OCI-LY1 (cell line): ENCODE results near the gene ARIH1.

Experiments
- H2AFZ ChIP-seq: fragments of 200-600 bp; sonication (generic), shearing (Covaris generic); 2 replicates; pipeline ENCODE4 v1.6.0; 2014; ENCODE audit warnings: antibody characterized with exemption, mild to moderate bottlenecking, low read length
- H3F3A ChIP-seq: fragments of 200-600 bp; sonication (generic), shearing (Covaris generic); 2 replicates; pipeline ENCODE4 v1.6.0; 2014; ENCODE audit warnings: mild to moderate bottlenecking, antibody characterized with exemption, low read length, moderate library complexity; ENCODE audit not compliant: insufficient read depth
- H3K27ac ChIP-seq: fragments of 200-600 bp; sonication (generic); 2 replicates; pipeline ENCODE4 v1.5.1; 2014; ENCODE audit warnings: low read length, mixed run types, mild to moderate bottlenecking, low read depth; ENCODE audit not compliant: poor library complexity, severe bottlenecking
- H3K27me3 ChIP-seq: fragments of 200-600 bp; sonication (generic); 2 replicates; pipeline ENCODE4 v1.6.0; 2014; ENCODE audit warnings: antibody characterized with exemption, mild to moderate bottlenecking, low read length, moderate library complexity; ENCODE audit not compliant: insufficient read depth
- H3K36me3 ChIP-seq: fragments of 200-600 bp; sonication (generic); 2 replicates; pipeline ENCODE4 v1.6.1; 2014; ENCODE audit warnings: mild to moderate bottlenecking, antibody characterized with exemption, low read length, moderate library complexity, mixed read lengths; ENCODE audit not compliant: insufficient read depth
- H3K4me1 ChIP-seq: fragments of 200-600 bp; sonication (generic); 2 replicates; pipeline ENCODE4 v1.5.1; 2014; ENCODE audit warnings: mild to moderate bottlenecking, low read length, moderate library complexity; ENCODE audit not compliant: insufficient read depth, severe bottlenecking
- H3K4me2 ChIP-seq: fragments of 200-600 bp; sonication (generic), shearing (Covaris generic); 2 replicates; pipeline ENCODE4 v1.6.1; 2014; ENCODE audit warnings: low read length
- H3K4me3 ChIP-seq: fragments of 200-600 bp; sonication (generic); 2 replicates; pipeline ENCODE4 v1.5.1; 2014; ENCODE audit warnings: low read length, low read depth, mild to moderate bottlenecking, mixed read lengths; ENCODE audit not compliant: poor library complexity, severe bottlenecking
- H3K79me2 ChIP-seq: fragments of 200-600 bp; shearing (Covaris generic); 2 replicates; pipeline ENCODE4 v1.6.1; 2016; ENCODE audit warnings: mixed run types, low read length, mixed read lengths; ENCODE audit not compliant: insufficient read depth
- H3K9ac ChIP-seq: fragments of 200-600 bp; sonication (generic), shearing (Covaris generic); 2 replicates; pipeline ENCODE4 v1.6.1; 2014; ENCODE audit warnings: mild to moderate bottlenecking, low read length, mixed read lengths
- H3K9me2 ChIP-seq: fragments of 200-600 bp; sonication (generic), shearing (Covaris generic); 2 replicates; pipeline ENCODE4 v1.6.1; 2014; ENCODE audit warnings: low read depth, mild to moderate bottlenecking, low read length, mixed read lengths
- H3K9me3 ChIP-seq: fragments of 200-600 bp; shearing (Covaris generic); 2 replicates; pipeline ENCODE4 v1.6.1; 2014; ENCODE audit warnings: low read length, mixed read lengths
- H4K20me1 ChIP-seq: fragments of 200-600 bp; sonication (generic), shearing (Covaris generic); 2 replicates; pipeline ENCODE4 v1.6.0; 2016; ENCODE audit warnings: mild to moderate bottlenecking, low read length; ENCODE audit not compliant: insufficient read depth
- EZH2 ChIP-seq: fragments of 200-600 bp; sonication (generic), shearing (Covaris generic); IDR thresholded peaks from 2 replicates; pipeline ENCODE4 v1.8.0; 2017; ENCODE audit warnings: borderline replicate concordance, mixed run types, mild to moderate bottlenecking, antibody characterized with exemption, low read length, moderate library complexity, mixed read lengths
- TF ChIP-seq, protein P1 (sequence below): fragments of 200-600 bp; sonication (generic), shearing (Covaris generic); IDR thresholded peaks from 2 replicates; pipeline ENCODE4 v1.5.1; 2017; ENCODE audit warnings: mild to moderate bottlenecking, antibody characterized with exemption, low read length, moderate library complexity, mixed read lengths

ARIH1 gene

DNA sequence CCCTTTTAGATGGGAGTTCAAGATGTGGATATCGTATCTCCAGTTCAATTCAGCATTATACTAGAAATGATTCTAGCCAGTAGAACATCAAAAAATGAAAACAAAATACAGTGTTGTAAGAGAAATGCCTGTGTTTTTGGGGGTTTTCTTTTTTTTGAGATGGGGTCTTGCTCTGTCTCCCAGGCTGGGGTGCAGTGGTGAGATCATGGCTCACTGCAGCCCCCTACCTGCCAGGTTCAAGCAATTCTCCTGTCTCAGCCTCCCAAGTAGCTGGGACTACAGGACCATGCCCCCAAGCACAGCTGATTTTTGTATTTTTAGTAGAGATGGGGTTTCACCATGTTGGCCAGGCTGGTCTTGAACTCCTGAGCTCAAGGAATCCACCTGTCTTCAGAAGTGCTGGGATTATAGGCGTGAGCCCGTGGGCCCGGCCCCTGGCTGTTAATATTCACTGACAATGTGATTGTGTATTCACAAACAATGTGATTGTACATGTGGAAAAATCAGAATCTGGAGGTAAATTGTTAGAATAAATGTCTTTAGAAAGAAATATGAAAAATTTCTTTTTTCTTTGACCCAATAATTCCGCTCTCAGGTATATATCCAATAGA is 59.0 kb downstream of the ARIH1 start:
- TF ChIP-seq EZH2 = no peak
- TF ChIP-seq, protein P1, sequence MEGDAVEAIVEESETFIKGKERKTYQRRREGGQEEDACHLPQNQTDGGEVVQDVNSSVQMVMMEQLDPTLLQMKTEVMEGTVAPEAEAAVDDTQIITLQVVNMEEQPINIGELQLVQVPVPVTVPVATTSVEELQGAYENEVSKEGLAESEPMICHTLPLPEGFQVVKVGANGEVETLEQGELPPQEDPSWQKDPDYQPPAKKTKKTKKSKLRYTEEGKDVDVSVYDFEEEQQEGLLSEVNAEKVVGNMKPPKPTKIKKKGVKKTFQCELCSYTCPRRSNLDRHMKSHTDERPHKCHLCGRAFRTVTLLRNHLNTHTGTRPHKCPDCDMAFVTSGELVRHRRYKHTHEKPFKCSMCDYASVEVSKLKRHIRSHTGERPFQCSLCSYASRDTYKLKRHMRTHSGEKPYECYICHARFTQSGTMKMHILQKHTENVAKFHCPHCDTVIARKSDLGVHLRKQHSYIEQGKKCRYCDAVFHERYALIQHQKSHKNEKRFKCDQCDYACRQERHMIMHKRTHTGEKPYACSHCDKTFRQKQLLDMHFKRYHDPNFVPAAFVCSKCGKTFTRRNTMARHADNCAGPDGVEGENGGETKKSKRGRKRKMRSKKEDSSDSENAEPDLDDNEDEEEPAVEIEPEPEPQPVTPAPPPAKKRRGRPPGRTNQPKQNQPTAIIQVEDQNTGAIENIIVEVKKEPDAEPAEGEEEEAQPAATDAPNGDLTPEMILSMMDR = peak; percentile 60
- Histone ChIP-seq H3K4me2 (no peak overlapping the region), H3K79me2 (peaks cover 14% of the 10 kb centered on the region; the same call in 1 of the 2 replicates), H3K9ac (no peak overlapping the region), H3K27ac (no peak overlapping the region), H3F3A (0 out of 2 replicates have a peak, but pooled peaks cover 4% of the 10 kb centered on the region), H2AFZ (no peak overlapping the region), H3K27me3 (no peaks in the 10 kb centered on the region), H3K9me2 (no peaks in the 10 kb centered on the region), H3K36me3 (peaks cover 9% of the 10 kb centered on the region; the same call in 1 of the 2 replicates), H3K4me3 (no peak overlapping the region), H3K9me3 (no peaks in the 10 kb centered on the region), H3K4me1 (no peaks in the 10 kb centered on the region), H4K20me1 (no peaks in the 10 kb centered on the region)

DNA sequence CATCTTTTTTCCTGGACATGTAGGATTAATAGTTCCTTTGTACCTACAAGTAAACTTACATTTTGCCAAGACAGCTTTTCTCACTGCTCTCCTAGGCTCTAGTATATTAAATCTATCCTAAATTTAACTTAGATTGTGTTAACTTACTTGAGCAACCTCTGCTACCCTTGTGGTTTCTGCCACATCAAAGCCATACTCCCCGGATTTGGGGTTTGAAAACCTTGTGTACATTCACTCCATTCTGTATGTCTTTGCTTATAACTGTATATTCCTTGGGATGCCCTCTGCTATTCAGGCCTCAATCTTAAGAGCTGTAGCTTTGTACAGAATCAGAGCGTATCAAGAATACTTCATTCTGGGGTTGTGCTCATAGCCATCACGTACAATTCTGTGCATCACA is 60.4 kb downstream of the ARIH1 start:
- TF ChIP-seq, protein P1 = no peak
- TF ChIP-seq EZH2 = no peak
- no peak overlapping the region for H3K9ac ChIP-seq
- H3K4me1 ChIP-seq = no peaks in the 10 kb centered on the region
- no peak overlapping the region for H3K27ac ChIP-seq
- H3K36me3 ChIP-seq = peaks cover 9% of the 10 kb centered on the region; the same call in 1 of the 2 replicates
- no peak overlapping the region for H3K4me3 ChIP-seq
- no peak overlapping the region for H3K4me2 ChIP-seq
- H3F3A ChIP-seq = 0 out of 2 replicates have a peak, but pooled peaks cover 4% of the 10 kb centered on the region
- H3K27me3 ChIP-seq = no peaks in the 10 kb centered on the region
- no peaks in the 10 kb centered on the region for H4K20me1 ChIP-seq
- H2AFZ ChIP-seq = no peak overlapping the region
- peaks cover 14% of the 10 kb centered on the region for H3K79me2 ChIP-seq
- H3K9me2 ChIP-seq = no peaks in the 10 kb centered on the region
- H3K9me3 ChIP-seq = no peaks in the 10 kb centered on the region

DNA sequence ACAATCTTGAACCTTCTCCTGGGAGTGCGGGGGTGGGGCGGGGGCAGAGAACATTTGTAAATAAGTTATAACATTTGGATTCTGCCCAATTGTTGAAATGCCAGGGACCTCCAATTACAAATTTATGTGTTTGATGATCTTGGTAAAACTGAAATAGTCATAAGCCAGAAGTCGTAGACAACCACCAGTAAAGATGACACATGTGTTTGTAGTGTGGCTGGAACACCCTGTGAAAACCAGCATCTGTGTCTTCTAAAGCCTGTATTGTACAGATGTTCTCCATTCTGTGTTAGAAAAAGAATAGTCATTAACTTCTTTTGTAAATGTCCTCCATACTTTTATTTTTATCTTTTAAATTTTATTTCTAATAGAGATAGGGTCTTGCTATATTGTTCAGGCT is 61.8 kb downstream of the ARIH1 start:
- H3K79me2 ChIP-seq = peaks cover 14% of the 10 kb centered on the region
- H4K20me1 ChIP-seq = no peaks in the 10 kb centered on the region
- no peaks in the 10 kb centered on the region for H3K9me3 ChIP-seq

More for the DNA sequence above, 61.8 kb downstream of the ARIH1 start:
- Histone ChIP-seq H3K27ac (no peak overlapping the region), H3K27me3 (no peaks in the 10 kb centered on the region), H3K4me2 (no peak overlapping the region), H2AFZ (no peak overlapping the region), H3K4me1 (no peaks in the 10 kb centered on the region), H3K9me2 (no peaks in the 10 kb centered on the region), H3K36me3 (peaks cover 9% of the 10 kb centered on the region; the same call in 1 of the 2 replicates), H3F3A (0 out of 2 replicates have a peak, but pooled peaks cover under 1% of the 10 kb centered on the region), H3K4me3 (no peak overlapping the region), H3K9ac (no peak overlapping the region)
- TF ChIP-seq EZH2 = no peak
- TF ChIP-seq, protein P1 = no peak
